HEK293 (cell line): ENCODE results near the gene ENAH.

Source experiments
- CTCF ChIA-PET: fragments of 350-600 bp; formaldehyde crosslinking; extraction: SDS; loops from one replicate; lab custom pipeline; 2021; ENCODE audit warnings: antibody characterized with exemption; lab: Yijun Ruan, JAX
- POLR2A ChIA-PET: fragments of 300-600 bp; formaldehyde crosslinking; extraction: SDS; loops from one replicate; lab custom pipeline; 2020; ENCODE audit warnings: antibody characterized with exemption, inconsistent platforms; lab: Yijun Ruan, JAX
- H3K27ac ChIP-seq: fragments of 200-500 bp; sonication (Bioruptor generic); 2 replicates; pipeline ENCODE4 v1.5.1; 2014; ENCODE audit warnings: low read depth, low read length, control low read depth, inconsistent platforms; ENCODE audit errors: extremely low read depth
- H3K36me3 ChIP-seq, 2 experiments: fragments of 200-500 bp in 1 of 2; sonication (Bioruptor generic) in 1 of 2; 1 replicate in 1 of 2; 2 replicates in 1 of 2; pipeline ENCODE4 v1.5.1; 2014 to 2017; ENCODE audit warnings: inconsistent platforms in 2 of 2, low read length in 2 of 2; ENCODE audit not compliant: control insufficient read depth in 2 of 2, insufficient read depth in 1 of 2
- H3K4me1 ChIP-seq: fragments of 200-500 bp; sonication (Bioruptor generic); 2 replicates; pipeline ENCODE4 v1.5.1; 2014; ENCODE audit warnings: mild to moderate bottlenecking, low read length, inconsistent platforms; ENCODE audit not compliant: control insufficient read depth, insufficient read depth
- H3K4me3 ChIP-seq: 2 replicates; pipeline ENCODE4 v1.5.1; 2011; ENCODE audit warnings: low read depth, mild to moderate bottlenecking, control low read depth, low read length, moderate library complexity
- H3K9me3 ChIP-seq: fragments of 200-500 bp; sonication (Bioruptor generic); 2 replicates; pipeline ENCODE4 v1.5.1; 2014; ENCODE audit warnings: low read depth, low read length, inconsistent platforms; ENCODE audit not compliant: control insufficient read depth, insufficient read depth
- BCL11A ChIP-seq: fragments of 450-650 bp; formaldehyde crosslinking; IDR thresholded peaks from 2 replicates; pipeline ENCODE4 v1.5.1; 2016; ENCODE audit warnings: low read depth, missing biosample characterization, missing genetic modification characterization
- BCL6B ChIP-seq: fragments of 450-650 bp; formaldehyde crosslinking; IDR thresholded peaks from 2 replicates; pipeline ENCODE4 v1.5.1; 2017; ENCODE audit warnings: missing biosample characterization, missing genetic modification characterization
- GLIS1 ChIP-seq: fragments of 450-650 bp; formaldehyde crosslinking; IDR thresholded peaks from 2 replicates; pipeline ENCODE4 v1.5.1; 2016; ENCODE audit warnings: missing biosample characterization, missing genetic modification characterization
- MEIS1 ChIP-seq: sonication (generic); formaldehyde crosslinking; IDR thresholded peaks from 2 replicates; pipeline ENCODE4 v1.8.1; 2022; ENCODE audit warnings: missing genetic modification reagents, mild to moderate bottlenecking, borderline replicate concordance
- MZF1 ChIP-seq: fragments of 450-650 bp; formaldehyde crosslinking; IDR thresholded peaks from 2 replicates; pipeline ENCODE4 v1.5.1; 2017; ENCODE audit warnings: missing biosample characterization, missing genetic modification characterization, borderline replicate concordance
- OSR2 ChIP-seq: fragments of 450-650 bp; formaldehyde crosslinking; IDR thresholded peaks from 2 replicates; pipeline ENCODE4 v1.5.1; 2016; ENCODE audit warnings: missing biosample characterization, missing genetic modification characterization
- RBAK ChIP-seq: fragments of 450-650 bp; formaldehyde crosslinking; IDR thresholded peaks from 2 replicates; pipeline ENCODE4 v1.5.1; 2016; ENCODE audit warnings: missing biosample characterization, missing genetic modification characterization
- TCF7L2 ChIP-seq: IDR thresholded peaks from 2 replicates; pipeline ENCODE4 v1.6.1; 2011; ENCODE audit warnings: low read depth, mild to moderate bottlenecking, inconsistent platforms, low read length, moderate library complexity, borderline replicate concordance
- ZBTB17 ChIP-seq: fragments of 450-650 bp; formaldehyde crosslinking; IDR thresholded peaks from 2 replicates; pipeline ENCODE4 v1.5.1; 2016; ENCODE audit warnings: missing biosample characterization, missing genetic modification characterization
- ZBTB6 ChIP-seq: fragments of 450-650 bp; formaldehyde crosslinking; IDR thresholded peaks from 2 replicates; pipeline ENCODE4 v1.5.1; 2017; ENCODE audit warnings: missing biosample characterization, missing genetic modification characterization
- ZFP37 ChIP-seq: fragments of 450-650 bp; formaldehyde crosslinking; IDR thresholded peaks from 2 replicates; pipeline ENCODE4 v1.5.1; 2016; ENCODE audit warnings: missing biosample characterization, missing genetic modification characterization
- ZNF146 ChIP-seq: fragments of 450-650 bp; formaldehyde crosslinking; IDR thresholded peaks from 2 replicates; pipeline ENCODE4 v1.5.1; 2016; ENCODE audit warnings: missing biosample characterization, missing genetic modification characterization
- ZNF341 ChIP-seq: fragments of 450-650 bp; formaldehyde crosslinking; IDR thresholded peaks from 2 replicates; pipeline ENCODE4; 2016; ENCODE audit warnings: low read depth, missing biosample characterization, missing genetic modification characterization
- ZNF350 ChIP-seq: fragments of 450-650 bp; formaldehyde crosslinking; IDR thresholded peaks from 2 replicates; pipeline ENCODE4 v1.5.0; 2017; ENCODE audit warnings: missing biosample characterization, mild to moderate bottlenecking, missing genetic modification characterization
- ZNF391 ChIP-seq: fragments of 450-650 bp; formaldehyde crosslinking; IDR thresholded peaks from 2 replicates; pipeline ENCODE4 v1.5.1; 2016; ENCODE audit warnings: low read depth, missing biosample characterization, missing genetic modification characterization, borderline replicate concordance
- ZNF600 ChIP-seq: fragments of 450-650 bp; formaldehyde crosslinking; IDR thresholded peaks from 2 replicates; pipeline ENCODE4 v1.5.1; 2016; ENCODE audit warnings: missing biosample characterization, missing genetic modification characterization
- ZNF629 ChIP-seq: fragments of 450-650 bp; formaldehyde crosslinking; IDR thresholded peaks from 2 replicates; pipeline ENCODE4 v1.5.1; 2017; ENCODE audit warnings: missing biosample characterization, missing genetic modification characterization
- ZNF776 ChIP-seq: fragments of 450-650 bp; formaldehyde crosslinking; IDR thresholded peaks from 2 replicates; pipeline ENCODE4 v1.5.0; 2017; ENCODE audit warnings: missing biosample characterization, missing genetic modification characterization, borderline replicate concordance
- TF ChIP-seq, protein P1 (sequence below): fragments of 450-650 bp; formaldehyde crosslinking; IDR thresholded peaks from 2 replicates; pipeline ENCODE4 v1.5.1; 2016; ENCODE audit warnings: missing biosample characterization, missing genetic modification characterization
- TF ChIP-seq, protein P2 (sequence below): fragments of 450-650 bp; formaldehyde crosslinking; IDR thresholded peaks from 2 replicates; pipeline ENCODE4 v1.5.1; 2016; ENCODE audit warnings: missing biosample characterization, missing genetic modification characterization
- TF ChIP-seq, protein P3 (sequence below): fragments of 450-650 bp; formaldehyde crosslinking; IDR thresholded peaks from 2 replicates; pipeline ENCODE4 v1.5.1; 2016; ENCODE audit warnings: missing biosample characterization, missing genetic modification characterization

ENAH gene

DNA sequence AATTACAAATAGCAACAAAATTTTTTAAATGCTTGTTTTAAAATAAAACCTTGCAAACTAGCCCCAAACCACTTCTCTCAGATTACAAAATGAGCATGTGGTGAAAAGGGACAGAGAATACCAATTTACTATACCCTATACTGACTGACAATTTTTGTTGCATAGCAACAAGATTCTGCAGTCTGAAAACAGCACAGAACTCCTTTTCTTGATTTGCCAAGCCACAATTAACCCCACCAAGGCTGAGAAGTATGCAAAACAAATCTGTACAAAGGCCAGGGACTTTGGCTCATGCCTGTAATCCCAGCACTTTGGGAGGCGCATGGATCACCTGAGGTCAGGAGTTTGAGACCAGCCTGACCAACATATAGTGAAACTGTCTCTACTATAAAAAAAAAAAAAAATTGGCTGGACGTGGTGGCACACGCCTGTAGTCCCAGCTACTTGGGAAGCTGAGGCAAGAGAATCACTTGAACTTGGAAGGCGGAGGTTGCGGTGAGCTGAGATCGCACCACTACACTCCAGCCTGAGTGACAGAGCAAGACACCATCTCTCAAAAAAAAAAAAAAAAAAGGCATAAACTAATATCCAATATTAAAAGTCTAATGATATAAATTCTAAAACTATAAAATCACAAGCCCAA lies 21.8 kb downstream of the ENAH start:
- Histone ChIP-seq H3K36me3 (no peaks in the 10 kb centered on the region; a peak in 1 of 3 replicates), H3K4me3 (no peak overlapping the region), H3K27ac (no peak overlapping the region), H3K4me1 (peaks cover 27% of the 10 kb centered on the region), H3K9me3 (no peaks in the 10 kb centered on the region)
- ChIA-PET POLR2A (interaction anchor here (0.7 to 0.9 kb wide), 2 partner anchors 11 to 148 kb away, joined by 3 to 6 read pairs; no protein-coding TSS in a partner anchor), CTCF (interaction anchor here (0.6 to 2.6 kb wide), 2 partner anchors 60 to 141 kb away, joined by 5 to 9 read pairs; no protein-coding TSS in a partner anchor)
- TF ChIP-seq TCF7L2 (no peak), ZNF391 (tag by site-specific recombination) (no peak), BCL11A (tag by site-specific recombination) (no peak), ZNF350 (no peak), ZNF776 (tag by site-specific recombination) (no peak), ZNF341 (no peak), BCL6B (tag by site-specific recombination) (no peak), ZNF600 (peak; percentile 11; the same call in 1 of the 2 replicates), ZBTB17 (tag by site-specific recombination) (peak; percentile 33; the same call in 1 of the 2 replicates), GLIS1 (tag by site-specific recombination) (0 out of 2 replicates have a peak, but pooled peaks have one; percentile 7), ZBTB6 (tag by site-specific recombination) (no peak), MZF1 (tag by site-specific recombination) (no peak), ZNF629 (tag by site-specific recombination) (no peak), MEIS1 (CRISPR knock-in tag) (no peak), OSR2 (tag by site-specific recombination) (peak; percentile 23; the same call in 1 of the 2 replicates), ZNF146 (tag by site-specific recombination) (no peak), ZFP37 (tag by site-specific recombination) (no peak), RBAK (no peak)
- TF ChIP-seq, protein P1, sequence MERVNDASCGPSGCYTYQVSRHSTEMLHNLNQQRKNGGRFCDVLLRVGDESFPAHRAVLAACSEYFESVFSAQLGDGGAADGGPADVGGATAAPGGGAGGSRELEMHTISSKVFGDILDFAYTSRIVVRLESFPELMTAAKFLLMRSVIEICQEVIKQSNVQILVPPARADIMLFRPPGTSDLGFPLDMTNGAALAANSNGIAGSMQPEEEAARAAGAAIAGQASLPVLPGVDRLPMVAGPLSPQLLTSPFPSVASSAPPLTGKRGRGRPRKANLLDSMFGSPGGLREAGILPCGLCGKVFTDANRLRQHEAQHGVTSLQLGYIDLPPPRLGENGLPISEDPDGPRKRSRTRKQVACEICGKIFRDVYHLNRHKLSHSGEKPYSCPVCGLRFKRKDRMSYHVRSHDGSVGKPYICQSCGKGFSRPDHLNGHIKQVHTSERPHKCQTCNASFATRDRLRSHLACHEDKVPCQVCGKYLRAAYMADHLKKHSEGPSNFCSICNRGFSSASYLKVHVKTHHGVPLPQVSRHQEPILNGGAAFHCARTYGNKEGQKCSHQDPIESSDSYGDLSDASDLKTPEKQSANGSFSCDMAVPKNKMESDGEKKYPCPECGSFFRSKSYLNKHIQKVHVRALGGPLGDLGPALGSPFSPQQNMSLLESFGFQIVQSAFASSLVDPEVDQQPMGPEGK (tag by site-specific recombination): no peak
- TF ChIP-seq, protein P2, sequence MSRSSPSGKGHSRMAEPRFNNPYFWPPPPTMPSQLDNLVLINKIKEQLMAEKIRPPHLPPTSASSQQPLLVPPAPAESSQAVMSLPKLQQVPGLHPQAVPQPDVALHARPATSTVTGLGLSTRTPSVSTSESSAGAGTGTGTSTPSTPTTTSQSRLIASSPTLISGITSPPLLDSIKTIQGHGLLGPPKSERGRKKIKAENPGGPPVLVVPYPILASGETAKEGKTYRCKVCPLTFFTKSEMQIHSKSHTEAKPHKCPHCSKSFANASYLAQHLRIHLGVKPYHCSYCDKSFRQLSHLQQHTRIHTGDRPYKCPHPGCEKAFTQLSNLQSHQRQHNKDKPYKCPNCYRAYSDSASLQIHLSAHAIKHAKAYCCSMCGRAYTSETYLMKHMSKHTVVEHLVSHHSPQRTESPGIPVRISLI (tag by site-specific recombination): peak; percentile 90
- TF ChIP-seq, protein P3, sequence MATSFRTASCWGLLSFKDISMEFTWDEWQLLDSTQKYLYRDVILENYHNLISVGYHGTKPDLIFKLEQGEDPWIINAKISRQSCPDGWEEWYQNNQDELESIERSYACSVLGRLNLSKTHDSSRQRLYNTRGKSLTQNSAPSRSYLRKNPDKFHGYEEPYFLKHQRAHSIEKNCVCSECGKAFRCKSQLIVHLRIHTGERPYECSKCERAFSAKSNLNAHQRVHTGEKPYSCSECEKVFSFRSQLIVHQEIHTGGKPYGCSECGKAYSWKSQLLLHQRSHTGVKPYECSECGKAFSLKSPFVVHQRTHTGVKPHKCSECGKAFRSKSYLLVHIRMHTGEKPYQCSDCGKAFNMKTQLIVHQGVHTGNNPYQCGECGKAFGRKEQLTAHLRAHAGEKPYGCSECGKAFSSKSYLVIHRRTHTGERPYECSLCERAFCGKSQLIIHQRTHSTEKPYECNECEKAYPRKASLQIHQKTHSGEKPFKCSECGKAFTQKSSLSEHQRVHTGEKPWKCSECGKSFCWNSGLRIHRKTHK (tag by site-specific recombination): no peak
